ENCODE data around the gene ZNF138. TPM values are rescaled to one million over a fixed set of nuclear protein-coding genes. Genes with fewer than 3 reads are reported as not detected.

Gene ZNF138
- total and polyA plus RNA-seq, 10 donors, result 7.0 to 39.9 (median 12.8) TPM

DNA sequence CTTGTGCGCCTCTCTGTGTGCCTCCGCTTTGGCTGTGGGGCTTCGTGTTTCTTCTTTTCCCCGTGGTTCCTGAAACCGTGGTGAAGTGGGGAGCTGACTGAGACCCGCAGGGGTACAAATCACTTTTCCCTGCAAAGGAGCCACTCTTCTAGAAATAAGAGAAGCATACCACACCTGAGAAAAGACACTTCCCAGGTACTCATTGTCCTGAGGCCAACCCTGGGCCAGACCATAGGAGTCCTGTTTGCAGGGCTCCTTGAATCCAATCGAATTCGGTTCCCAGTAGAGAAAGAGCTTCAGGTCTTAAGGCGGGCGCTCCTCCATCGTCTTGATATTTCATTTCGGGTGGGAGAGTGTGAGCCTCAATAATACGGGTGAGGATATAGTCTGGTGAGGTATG lies 76.4 kb downstream of the ZNF138 start:
- H3K27ac ChIP-seq, result no peak overlapping the region
- H3K27me3 ChIP-seq (replicated peaks in 1 of 7), result peaks cover 0 to 13% (median 0%) of the 10 kb centered on the region in 7 donors
- DNase-seq, result no peak
- H3K9me3 ChIP-seq, result peaks cover 0 to 68% (median 0%) of the 10 kb centered on the region in 8 donors
- TF ChIP-seq POLR2A (IDR thresholded peaks at IDR 0.05), result no peak
- TF ChIP-seq POLR2AphosphoS5 (IDR thresholded peaks at IDR 0.05), result no peak
- TF ChIP-seq CTCF (IDR thresholded peaks at IDR 0.05 in 8 of 11, conservative IDR thresholded peaks at IDR 0.05 in 3 of 11), result no peak
- H3K4me1 ChIP-seq, result no peaks in the 10 kb centered on the region
- H3K4me3 ChIP-seq, result no peak overlapping the region
- no peaks in the 10 kb centered on the region for H3K36me3 ChIP-seq
- 90 to 96% (median 94%) methylated on average over 13 of the region's 13 CpGs for WGBS, 5 donors
- intact Hi-C loops (cut with DNase I; ENCODE audit: low total_unique reads), result no loop called here

- no peaks in the 10 kb centered on the region for H3K4me1 ChIP-seq
- no peak for DNase-seq
- peaks cover 0 to 76% (median 0%) of the 10 kb centered on the region in 8 donors for H3K9me3 ChIP-seq
- H3K27ac ChIP-seq, result no peak overlapping the region
- peaks cover 0 to 21% (median 0%) of the 10 kb centered on the region in 7 donors for H3K27me3 ChIP-seq (replicated peaks in 1 of 7)
- no peak overlapping the region for H3K4me3 ChIP-seq
- no peaks in the 10 kb centered on the region for H3K36me3 ChIP-seq
- TF ChIP-seq POLR2A (IDR thresholded peaks at IDR 0.05) (no peak), POLR2AphosphoS5 (IDR thresholded peaks at IDR 0.05) (no peak), CTCF (IDR thresholded peaks at IDR 0.05 in 8 of 11, conservative IDR thresholded peaks at IDR 0.05 in 3 of 11) (no peak)
- 69 to 82% (median 77%) methylated on average over 5 to 8 of the region's 8 CpGs for WGBS, 5 donors
- intact Hi-C loops (cut with DNase I; ENCODE audit: low total_unique reads), result no loop called here
These were observed 77.5 kb downstream of the ZNF138 start for GRCh38 chr7:64871761-64872160.

GRCh38 chr7:64872351-64873154 lies 78.3 kb downstream of the ZNF138 start:
- Histone ChIP-seq H3K4me1 (peaks cover 0 to 6% (median 2%) of the 10 kb centered on the region in 6 donors), H3K4me3 (no peak overlapping the region), H3K9me3 (peaks cover 0 to 79% (median 0%) of the 10 kb centered on the region in 8 donors), H3K36me3 (no peaks in the 10 kb centered on the region), H3K27me3 (replicated peaks in 1 of 7) (peaks cover 0 to 28% (median 0%) of the 10 kb centered on the region in 7 donors), H3K27ac (no peak overlapping the region)
- no peak for DNase-seq
- intact Hi-C loops (cut with DNase I; ENCODE audit: low total_unique reads), result no loop called here
- TF ChIP-seq POLR2A (IDR thresholded peaks at IDR 0.05), result no peak
- TF ChIP-seq POLR2AphosphoS5 (IDR thresholded peaks at IDR 0.05), result no peak
- no peak for TF ChIP-seq CTCF (IDR thresholded peaks at IDR 0.05 in 8 of 11, conservative IDR thresholded peaks at IDR 0.05 in 3 of 11)
- 90 to 95% (median 92%) methylated on average over 35 to 36 of the region's 36 CpGs for WGBS, 5 donors

DNA sequence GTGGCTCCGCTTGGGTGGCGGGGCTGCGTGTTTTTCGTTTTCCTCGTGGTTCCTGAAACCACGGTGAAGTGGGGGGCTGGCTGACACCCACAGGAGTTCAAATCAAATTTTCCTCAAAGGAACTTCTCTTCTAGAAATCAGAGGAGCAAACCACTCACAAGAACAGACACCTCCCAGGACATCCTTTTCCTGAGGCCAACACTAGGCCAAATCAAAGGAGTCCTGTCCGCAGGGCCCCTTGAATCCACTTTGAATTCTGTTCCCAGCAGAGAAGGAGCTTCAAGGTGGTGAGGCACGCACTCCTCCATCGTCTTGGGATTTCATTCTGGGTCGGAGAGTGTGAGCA lies 78.9 kb downstream of the ZNF138 start:
- Histone ChIP-seq H3K27ac (no peak overlapping the region), H3K4me3 (no peak overlapping the region), H3K9me3 (peaks cover 0 to 81% (median 0%) of the 10 kb centered on the region in 8 donors), H3K36me3 (no peaks in the 10 kb centered on the region), H3K27me3 (replicated peaks in 1 of 7) (peaks cover 0 to 34% (median 0%) of the 10 kb centered on the region in 7 donors), H3K4me1 (peaks cover 0 to 8% (median 2%) of the 10 kb centered on the region in 6 donors)
- 90 to 96% (median 92%) methylated on average over 10 of the region's 10 CpGs for WGBS, 5 donors
- intact Hi-C loops (cut with DNase I; ENCODE audit: low total_unique reads), result no loop called here
- TF ChIP-seq CTCF (IDR thresholded peaks at IDR 0.05 in 8 of 11, conservative IDR thresholded peaks at IDR 0.05 in 3 of 11) (no peak), POLR2AphosphoS5 (IDR thresholded peaks at IDR 0.05) (no peak), POLR2A (IDR thresholded peaks at IDR 0.05) (no peak)
- DNase-seq, result no peak

Data from spleen (tissue), 11 donors.